Neural crest cell (in vitro differentiated cells): ENCODE results near the gene SMCO2. TPM values are rescaled to one million over a fixed set of nuclear protein-coding genes. Genes with fewer than 3 reads are reported as not detected.
A peak's percentile ranks its signal among the peaks of the same experiment; 100 is the strongest.

ENCODE experiments used
- DNase-seq: peaks from one replicate; pipeline ENCODE4 v3.0.0; 2021; ENCODE audit warnings: low read depth, mixed read lengths, low spot score
- H3K27ac Mint-ChIP-seq: one replicate; pipeline ENCODE4 v1.8.0; 2021; ENCODE audit warnings: mild to moderate bottlenecking, mixed read lengths; ENCODE audit not compliant: unreplicated experiment
- H3K27me3 Mint-ChIP-seq: 2 replicates; pipeline ENCODE4 v1.8.0; 2021; ENCODE audit warnings: low read depth, mild to moderate bottlenecking, mixed read lengths
- H3K36me3 Mint-ChIP-seq: 2 replicates; pipeline ENCODE4 v1.8.0; 2021; ENCODE audit warnings: low read depth, mild to moderate bottlenecking, mixed read lengths
- H3K4me1 Mint-ChIP-seq: 2 replicates; pipeline ENCODE4 v1.8.0; 2021; ENCODE audit warnings: mixed read lengths
- H3K4me3 Mint-ChIP-seq: one replicate; pipeline ENCODE4 v1.8.0; 2021; ENCODE audit warnings: mild to moderate bottlenecking, mixed read lengths
- H3K9me3 Mint-ChIP-seq: 2 replicates; pipeline ENCODE4 v1.8.0; 2021; ENCODE audit warnings: mixed read lengths
- CTCF ChIP-seq: fragments of 200-600 bp; sonication (generic); conservative IDR thresholded peaks from 2 replicates; pipeline ENCODE4 v1.5.0; 2021; ENCODE audit warnings: antibody characterized with exemption, mild to moderate bottlenecking
- total RNA-seq: library from RNA; stranded (reverse); gene quantifications from 2 replicates; pipeline ENCODE4 v1.2.1, GENCODE V29; 2021

The SMCO2 gene
- total RNA-seq, 1 donor from 2014 or later: not detected

DNA sequence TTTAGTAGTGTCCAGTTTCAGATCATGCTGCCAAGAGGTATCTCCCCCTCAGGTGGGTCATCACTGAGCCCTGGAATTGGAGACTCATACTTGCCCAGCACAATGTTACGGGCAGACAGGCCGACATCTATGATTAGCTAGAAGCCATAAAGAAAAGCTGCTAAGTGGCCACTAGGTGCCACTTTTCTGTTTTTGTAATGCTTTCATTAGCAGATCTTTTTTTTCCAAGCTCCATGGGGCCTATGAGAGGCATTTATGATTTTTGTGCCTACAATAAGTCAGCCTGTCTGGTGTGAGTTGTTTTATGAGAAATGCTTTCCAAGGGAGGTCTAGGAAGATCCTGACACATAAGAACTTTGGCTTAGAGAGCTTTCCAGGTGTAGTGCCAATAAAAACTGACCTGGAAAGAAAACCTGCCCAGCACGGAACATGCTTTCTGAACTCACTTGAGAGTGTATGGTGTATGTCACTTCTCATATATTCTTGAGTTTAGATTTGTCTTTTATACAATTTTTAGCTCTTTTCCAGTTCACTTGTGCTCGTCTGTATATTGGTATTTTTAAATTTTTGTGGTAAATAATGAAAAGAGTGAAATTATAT is 21.8 kb upstream of the SMCO2 start:
- no peaks in the 10 kb centered on the region for H3K9me3 Mint-ChIP-seq
- H3K4me3 Mint-ChIP-seq: no peak overlapping the region
- DNase-seq: no peak
- H3K36me3 Mint-ChIP-seq: peaks cover 5% of the 10 kb centered on the region
- H3K27me3 Mint-ChIP-seq: no peaks in the 10 kb centered on the region
- no peak overlapping the region for H3K27ac Mint-ChIP-seq
- peak; percentile 73 for TF ChIP-seq CTCF
- H3K4me1 Mint-ChIP-seq: no peaks in the 10 kb centered on the region

DNA sequence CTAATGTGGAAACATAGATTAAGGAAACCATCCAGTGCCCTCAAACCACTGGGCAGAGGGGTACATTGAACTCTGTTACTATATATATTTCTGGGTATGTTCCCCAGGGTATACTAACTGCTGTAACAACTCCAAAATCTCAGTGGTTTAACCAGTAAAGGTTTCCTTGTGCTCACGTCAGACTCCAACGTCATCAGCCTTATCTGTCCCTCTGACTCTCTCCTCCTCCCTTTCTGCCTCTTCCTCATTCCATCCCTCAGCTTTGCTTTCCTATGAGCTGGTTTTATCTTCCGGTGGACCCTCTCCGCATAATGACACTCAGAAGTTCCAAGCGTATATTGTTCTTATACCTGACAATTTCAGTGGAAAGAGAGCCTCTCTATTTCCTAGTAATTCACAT is 21.2 kb upstream of the SMCO2 start:
- Mint-ChIP-seq H3K36me3 (no peaks in the 10 kb centered on the region), H3K4me1 (no peaks in the 10 kb centered on the region), H3K4me3 (no peak overlapping the region), H3K27me3 (no peaks in the 10 kb centered on the region), H3K9me3 (no peaks in the 10 kb centered on the region), H3K27ac (no peak overlapping the region)
- no peak for DNase-seq
- no peak for TF ChIP-seq CTCF

- no peaks in the 10 kb centered on the region for H3K4me1 Mint-ChIP-seq
- H3K27me3 Mint-ChIP-seq: no peaks in the 10 kb centered on the region
- H3K4me3 Mint-ChIP-seq: no peak overlapping the region
- H3K27ac Mint-ChIP-seq: no peak overlapping the region
- peaks cover 7% of the 10 kb centered on the region for H3K9me3 Mint-ChIP-seq
- no peak for DNase-seq
- H3K36me3 Mint-ChIP-seq: no peaks in the 10 kb centered on the region
- TF ChIP-seq CTCF: no peak
Observed at GRCh38 chr12:27426743-27427487, 19.6 kb upstream of the SMCO2 start.

GRCh38 chr12:27427824-27428223 is 18.7 kb upstream of the SMCO2 start:
- Mint-ChIP-seq H3K4me3 (no peak overlapping the region), H3K36me3 (no peaks in the 10 kb centered on the region), H3K27ac (no peak overlapping the region), H3K4me1 (no peaks in the 10 kb centered on the region), H3K9me3 (peaks cover 9% of the 10 kb centered on the region), H3K27me3 (no peaks in the 10 kb centered on the region)
- no peak for DNase-seq
- no peak for TF ChIP-seq CTCF

DNA sequence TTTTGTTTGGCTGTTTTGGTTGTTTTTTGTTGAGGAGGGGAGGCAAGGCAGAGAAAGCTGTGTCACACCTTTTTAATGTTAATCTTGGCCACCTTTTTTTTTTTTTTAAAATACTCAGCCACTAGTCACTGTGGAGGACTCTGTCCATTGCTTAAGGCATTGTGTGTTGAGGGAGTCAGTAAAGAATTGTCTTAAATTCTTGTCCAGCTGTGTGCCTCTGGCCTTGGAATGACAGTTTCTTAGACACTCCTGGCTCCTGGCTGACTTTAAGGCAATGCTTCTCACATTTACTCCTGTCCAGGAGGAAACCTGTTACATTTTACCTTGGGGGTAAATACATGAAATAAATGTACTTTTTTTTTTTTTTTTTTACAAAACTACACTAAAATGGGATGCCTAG is 18.1 kb upstream of the SMCO2 start:
- H3K36me3 Mint-ChIP-seq: no peaks in the 10 kb centered on the region
- no peak for TF ChIP-seq CTCF
- H3K27me3 Mint-ChIP-seq: no peaks in the 10 kb centered on the region
- no peak overlapping the region for H3K27ac Mint-ChIP-seq
- peaks cover 9% of the 10 kb centered on the region for H3K9me3 Mint-ChIP-seq
- H3K4me1 Mint-ChIP-seq: no peaks in the 10 kb centered on the region
- DNase-seq: no peak
- H3K4me3 Mint-ChIP-seq: no peak overlapping the region
